Left renal cortex interstitium (tissue), 4 donors: ENCODE data around the gene HOXD4. TPM values are rescaled to one million over a fixed set of nuclear protein-coding genes. Genes with fewer than 3 reads are reported as not detected.

Source experiments
- DNase-seq, 4 donors: peaks; one replicate each; pipeline ENCODE4 v3.0.0-alpha.2; 2013; ENCODE audit warnings: low read depth in 4 of 4, low spot score in 2 of 4, missing footprints in 1 of 4
- polyA plus RNA-seq, 4 donors: library from polyadenylated mRNA; unstranded; fragments of 120-200 nt; gene quantifications; one replicate each; pipeline ENCODE4 v1.2.1, GENCODE V29; 2013; ENCODE audit not compliant: insufficient read length in 4 of 4

The HOXD4 gene
- polyA plus RNA-seq, 4 donors, result 31.2 to 73.9 (median 56.7) TPM

DNA sequence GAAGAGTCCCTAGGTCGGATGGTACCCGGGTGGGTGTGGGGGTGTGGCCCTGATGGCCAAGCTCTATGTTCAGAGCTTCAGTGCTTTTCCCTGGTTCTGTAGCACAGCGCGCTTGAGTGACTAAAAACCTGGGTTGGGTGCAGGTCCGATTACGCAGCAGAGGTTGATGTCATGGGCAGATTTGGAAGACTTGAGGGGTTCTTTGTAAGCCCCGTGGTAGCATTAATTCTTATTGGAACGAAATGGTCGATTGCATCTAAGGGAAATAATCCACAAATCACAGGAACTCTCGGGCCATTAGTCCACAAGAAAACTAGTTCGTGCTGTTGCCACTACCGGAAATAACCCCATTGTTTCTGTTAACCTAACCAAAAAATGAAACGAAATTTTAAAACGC is 12.8 kb upstream of the HOXD4 start:
- no peak for DNase-seq

DNA sequence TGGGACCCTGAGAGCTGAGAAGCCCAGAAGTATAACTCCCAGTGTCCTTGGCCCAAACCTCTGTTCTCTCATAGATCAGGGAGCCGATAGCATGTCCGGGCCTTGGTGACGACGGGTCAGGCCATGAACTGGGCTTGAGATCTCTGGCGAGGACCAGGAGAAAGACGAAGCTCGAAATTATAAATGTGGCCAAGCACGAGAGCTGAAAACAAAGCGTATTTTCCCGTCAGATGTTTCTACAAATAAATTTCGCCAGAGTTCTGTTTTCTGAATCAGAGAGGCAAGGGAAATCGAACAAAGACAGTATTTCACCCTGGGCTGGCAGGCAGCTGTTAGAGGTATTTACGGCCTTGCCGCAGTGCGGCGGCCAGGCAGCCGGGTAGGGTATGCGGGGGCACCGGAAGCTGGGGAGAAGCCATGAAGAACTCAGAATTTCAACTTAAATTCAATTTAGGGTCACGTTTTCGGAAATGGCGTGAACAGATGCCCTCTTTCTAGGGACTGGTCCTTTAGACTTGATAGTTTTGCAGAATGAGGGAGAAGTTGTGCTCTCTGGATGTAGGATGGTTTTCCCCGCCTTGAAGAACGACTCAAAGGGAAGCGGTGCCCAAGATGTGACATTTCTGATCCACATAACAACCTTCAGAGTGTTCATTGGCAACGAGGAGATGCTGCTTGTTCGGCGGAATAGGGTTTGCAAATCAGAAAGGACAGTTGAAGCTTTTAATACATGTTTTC is 12.3 kb upstream of the HOXD4 start:
- DNase-seq, result no peak

DNA sequence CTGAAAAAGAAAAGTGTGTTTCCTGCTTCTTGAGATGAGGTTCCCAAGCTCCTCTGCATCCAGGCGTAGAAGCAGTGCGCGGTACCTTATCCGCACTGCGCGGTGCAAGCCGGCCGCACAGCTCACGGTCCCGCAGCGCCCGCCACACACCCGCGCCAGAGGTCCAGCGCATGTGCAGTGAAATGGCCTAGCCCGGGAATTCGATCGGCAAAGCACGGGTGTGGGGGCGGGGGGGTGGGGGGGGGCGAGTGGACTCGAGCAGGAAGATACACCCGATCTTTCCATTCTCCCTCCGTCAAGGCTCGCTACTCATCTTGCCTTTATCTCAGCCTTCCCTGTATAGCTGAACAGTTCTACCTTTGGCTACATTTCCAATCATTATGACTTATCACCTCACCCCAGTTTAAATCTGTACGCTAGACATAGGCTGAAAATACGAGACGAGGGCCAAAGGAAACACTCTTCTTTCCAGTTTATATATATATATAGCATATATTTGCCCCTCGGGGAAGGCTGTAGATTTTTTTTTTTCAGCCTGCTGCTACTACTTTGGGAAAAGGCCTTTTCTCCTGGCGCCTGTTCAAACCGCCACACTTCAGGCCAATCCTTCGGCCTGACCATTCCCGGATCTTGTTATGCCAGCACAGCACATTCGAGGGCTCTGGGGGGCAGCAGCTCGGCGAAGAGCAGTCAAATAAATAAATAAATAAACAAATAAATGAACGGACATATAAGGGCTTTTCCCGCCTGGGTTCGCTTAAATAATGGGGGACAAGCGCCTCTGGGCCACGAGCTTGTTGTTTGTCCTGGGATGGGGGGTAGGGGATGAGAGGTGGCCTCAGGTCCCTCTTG is 11.5 kb upstream of the HOXD4 start:
- no peak for DNase-seq

DNA sequence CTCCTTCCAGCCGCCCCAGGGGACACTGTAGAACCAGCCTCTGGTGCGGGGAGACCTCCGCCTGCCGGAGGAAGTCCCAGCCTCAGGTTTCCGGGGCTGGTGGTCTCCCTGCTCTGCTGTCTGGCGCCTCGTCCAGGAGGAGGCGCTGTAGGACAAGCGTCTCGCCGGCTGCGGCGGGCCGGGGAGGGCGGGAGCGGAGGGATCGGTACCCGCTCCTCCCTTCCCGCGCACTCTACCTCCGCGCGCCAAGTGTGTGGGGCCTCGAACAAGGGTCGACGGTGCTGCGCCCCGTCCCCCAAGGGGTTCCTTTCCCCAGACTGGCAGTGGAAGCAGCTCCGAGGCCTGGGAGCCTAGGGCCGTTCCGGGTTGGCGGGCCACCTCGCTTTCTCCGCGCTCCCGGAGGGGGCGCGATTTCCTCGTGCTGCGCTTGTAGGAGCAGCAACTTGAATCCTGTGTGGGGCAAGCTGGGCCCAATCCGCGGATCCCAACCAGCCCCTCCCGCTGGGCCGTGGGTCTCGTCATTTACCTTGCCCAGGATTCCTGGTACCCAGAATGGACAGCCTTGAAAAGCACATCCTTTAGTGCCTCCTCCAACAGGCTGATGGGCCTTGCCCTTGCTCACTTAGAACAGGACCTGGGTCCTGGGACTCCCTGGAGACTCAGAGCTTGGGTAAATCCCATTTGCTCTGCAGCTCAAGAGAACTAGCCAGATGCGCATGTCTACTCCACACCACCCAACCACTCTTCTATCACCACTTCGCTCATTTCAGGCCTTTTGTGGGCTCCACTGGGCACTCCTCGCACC is 10.6 kb upstream of the HOXD4 start:
- DNase-seq, result no peak

DNA sequence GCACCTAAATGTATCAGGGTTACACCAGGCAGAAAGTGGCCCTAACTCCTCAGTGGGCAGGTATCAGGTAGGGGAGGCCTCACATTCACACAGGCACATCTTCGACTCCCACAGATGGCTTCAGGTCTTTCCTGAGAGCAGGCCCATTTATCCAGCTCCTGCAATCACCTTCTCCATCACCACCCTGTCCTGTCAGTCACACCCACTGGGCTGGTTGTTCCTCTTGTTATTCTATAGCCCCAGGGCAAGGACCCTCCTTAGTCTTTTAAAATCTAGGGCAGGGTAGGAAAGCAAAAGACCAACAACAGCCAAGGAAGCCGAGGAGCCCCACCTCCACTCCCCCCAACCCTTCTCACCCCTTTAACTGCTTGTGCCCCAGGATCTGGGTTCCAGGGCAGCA is 9.1 kb upstream of the HOXD4 start:
- DNase-seq, result no peak

DNA sequence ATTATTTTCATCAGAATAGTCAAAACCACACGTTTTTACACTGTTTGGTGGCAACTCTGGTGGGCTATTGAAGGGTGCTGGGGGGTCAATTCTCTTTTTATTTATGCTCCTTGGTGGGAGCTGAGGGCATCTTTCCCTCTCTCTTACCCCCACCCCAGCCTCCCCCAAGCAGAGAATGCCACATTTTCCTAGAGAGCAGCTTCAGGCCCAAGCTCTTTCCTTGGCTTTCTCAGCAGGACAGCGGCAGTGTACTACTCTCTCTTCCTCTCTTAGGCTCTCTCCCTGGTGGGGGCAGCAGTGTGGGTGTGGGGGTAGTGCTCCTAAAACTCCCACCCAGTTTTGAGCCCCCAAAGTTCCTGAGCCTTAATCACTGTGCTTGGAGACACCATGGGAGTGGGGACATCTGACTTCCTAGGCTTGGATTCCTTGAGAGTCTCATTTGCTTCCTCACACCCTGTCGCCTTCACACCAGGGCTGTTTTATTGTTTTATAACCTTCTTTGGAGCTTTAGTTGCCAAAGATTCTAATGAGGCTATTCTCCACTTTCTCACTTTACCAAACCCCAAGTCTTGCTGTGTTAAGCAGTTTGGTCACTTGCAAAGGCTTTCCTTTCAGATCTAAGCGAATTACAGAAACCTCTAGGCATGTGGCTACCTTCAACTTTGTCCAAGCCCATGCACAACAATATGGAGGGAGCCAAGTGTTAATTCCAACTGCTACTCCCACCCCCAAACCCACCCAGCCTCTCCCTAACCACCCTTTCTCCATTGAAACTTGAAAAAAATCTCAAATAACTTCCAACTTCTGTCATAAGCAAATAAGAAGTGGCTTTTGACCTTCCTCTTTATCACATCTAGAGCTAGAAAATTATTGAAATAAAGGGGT is 6.0 kb upstream of the HOXD4 start:
- no peak for DNase-seq

DNA sequence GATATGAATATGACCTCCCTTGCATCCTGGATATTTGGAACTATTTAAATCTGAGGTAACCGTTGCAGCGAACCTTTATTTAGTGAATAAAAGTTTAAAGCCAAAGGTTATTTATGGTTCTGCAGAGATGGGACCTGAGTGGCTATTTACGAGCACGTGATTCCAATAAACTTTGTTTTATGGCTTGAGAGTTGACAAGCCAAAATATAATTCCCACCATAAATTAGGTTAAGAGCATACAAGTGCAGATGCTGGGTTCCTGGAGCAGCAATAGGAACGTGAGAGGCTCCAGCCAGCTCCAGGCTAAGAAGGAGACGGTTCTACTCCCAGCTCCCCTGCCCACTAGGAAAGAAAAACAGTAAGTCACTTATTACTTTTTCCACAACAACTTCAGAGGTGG is 5.2 kb upstream of the HOXD4 start:
- DNase-seq, result no peak

DNA sequence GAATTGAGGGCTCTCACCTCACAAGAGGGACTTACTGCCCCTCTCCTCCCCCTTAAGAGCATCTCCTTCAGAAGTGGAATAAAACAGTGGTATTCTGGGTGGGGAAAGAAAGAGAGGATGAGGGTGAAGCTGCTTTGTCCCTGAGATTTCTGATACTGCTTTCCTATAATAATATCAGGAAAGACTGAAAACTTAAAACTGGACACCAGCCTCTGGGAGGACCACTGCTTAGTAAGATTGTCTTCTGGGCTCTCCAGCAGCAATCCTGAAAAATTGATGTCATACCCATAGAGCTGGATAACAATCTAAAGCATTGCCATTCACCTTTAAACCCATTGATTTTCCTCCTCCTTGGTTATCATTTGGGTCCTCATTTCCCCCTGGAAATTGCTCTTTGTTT is 4.7 kb upstream of the HOXD4 start:
- no peak for DNase-seq

DNA sequence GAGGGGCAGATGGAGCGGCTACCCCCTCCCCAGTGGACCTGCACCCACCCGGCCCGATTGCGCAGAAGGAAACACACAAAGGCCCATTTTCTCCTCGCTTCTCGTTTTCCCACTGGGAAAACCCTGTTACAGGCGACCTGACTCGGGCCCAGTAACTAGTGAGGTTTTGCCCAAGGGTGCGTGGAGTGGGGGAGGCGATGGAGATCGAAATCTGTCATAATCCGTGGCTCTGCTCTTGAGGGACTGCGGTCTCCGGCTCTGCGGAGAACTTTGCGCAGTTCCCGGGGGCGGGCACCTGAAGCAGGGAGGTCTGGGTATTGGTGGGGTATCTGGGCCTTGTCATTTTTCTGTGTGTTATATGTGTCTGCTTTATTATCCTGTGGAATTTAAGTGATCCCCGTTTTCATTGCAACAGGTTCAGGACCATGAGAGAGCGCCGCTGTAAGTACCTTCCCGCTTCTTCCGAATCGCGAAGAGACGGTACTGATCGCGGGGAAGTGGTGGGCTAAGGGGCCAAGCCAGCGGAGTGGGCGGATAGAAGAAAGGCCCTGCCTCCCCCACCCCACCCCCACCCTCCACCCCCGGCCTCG is 4.0 kb upstream of the HOXD4 start:
- DNase-seq, result no peak

DNA sequence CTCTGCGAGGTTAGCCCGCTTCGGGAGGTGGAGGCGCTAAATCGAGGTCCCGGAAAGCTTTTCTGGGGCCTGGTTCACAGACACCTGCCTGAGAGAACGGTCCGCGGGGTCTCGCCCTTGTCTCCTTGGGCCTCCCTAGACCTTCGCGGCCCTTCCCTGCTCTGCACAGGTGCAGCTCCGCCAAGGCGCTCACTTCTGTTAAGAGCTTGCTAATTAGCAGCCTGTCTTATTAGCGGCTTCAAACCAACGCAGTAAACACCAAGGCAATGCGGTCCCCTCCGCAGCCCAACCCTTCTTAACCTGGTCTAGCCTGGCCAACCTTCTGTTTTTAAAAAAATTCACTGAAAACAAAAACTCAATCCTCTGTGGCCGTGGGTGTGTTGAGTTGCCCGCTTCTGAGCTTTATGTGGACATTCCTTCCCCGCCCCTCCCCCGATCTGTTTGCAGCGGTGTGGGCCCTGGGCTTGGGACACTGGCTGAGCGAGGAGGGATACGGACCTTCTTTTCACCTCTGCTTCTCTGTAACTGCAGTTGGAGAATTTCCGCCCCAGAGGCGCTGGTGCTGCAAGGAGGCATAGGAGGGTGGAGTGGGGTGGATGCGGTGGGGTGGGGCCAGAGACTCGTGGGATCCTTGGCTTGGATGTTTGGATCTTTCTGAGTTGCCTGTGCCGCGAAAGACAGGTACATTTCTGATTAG is 3.4 kb upstream of the HOXD4 start:
- DNase-seq, result no peak

DNA sequence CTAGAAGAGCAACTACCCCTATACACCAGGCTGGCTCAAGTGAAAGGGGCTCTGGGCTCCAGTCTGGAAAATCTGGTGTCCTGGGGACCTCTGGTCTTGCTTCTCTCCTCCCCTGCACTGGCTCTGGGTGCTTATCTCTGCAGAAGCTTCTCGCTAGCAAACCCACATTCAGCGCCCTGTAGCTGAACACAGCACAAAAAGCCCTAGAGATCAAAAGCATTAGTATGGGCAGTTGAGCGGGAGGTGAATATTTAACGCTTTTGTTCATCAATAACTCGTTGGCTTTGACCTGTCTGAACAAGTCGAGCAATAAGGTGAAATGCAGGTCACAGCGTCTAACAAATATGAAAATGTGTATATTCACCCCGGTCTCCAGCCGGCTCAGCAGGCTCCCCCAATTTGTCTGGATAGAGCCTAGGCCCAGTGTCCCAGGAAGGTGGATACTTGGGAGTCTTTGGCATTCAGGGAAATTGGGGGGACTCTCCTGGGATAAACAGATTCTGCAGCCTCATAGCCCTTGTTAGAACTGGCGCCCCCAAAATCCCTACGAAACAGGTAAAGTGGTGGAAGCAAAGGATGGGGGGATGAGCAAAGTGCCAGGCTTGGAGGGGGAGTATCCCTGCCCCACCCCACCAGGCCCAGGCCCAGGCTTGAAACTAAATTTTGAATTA is 2.5 kb upstream of the HOXD4 start:
- DNase-seq, result no peak

DNA sequence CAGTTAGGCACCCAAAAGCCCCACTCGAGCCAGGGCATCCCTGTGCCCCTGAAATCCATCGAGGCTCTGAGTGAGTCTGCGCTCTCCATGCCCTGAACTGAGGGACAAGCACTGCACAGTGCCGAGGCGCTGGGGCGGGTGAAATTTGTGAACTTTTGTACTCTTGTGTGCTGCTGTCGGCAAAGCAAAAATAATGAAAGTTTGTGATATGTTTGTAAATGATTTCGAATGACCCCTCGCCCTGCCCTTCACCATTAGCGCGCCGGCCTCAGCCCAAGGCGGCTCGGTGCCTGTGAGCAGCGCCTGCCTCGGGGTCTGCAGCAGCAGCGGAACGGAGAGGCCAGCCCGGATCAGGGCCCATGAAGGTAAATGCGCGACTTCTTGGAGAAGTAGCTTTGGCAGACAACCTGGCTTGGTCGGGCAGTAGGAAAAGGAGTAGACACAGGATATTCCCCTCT is 1.8 kb upstream of the HOXD4 start:
- DNase-seq, result no peak

DNA sequence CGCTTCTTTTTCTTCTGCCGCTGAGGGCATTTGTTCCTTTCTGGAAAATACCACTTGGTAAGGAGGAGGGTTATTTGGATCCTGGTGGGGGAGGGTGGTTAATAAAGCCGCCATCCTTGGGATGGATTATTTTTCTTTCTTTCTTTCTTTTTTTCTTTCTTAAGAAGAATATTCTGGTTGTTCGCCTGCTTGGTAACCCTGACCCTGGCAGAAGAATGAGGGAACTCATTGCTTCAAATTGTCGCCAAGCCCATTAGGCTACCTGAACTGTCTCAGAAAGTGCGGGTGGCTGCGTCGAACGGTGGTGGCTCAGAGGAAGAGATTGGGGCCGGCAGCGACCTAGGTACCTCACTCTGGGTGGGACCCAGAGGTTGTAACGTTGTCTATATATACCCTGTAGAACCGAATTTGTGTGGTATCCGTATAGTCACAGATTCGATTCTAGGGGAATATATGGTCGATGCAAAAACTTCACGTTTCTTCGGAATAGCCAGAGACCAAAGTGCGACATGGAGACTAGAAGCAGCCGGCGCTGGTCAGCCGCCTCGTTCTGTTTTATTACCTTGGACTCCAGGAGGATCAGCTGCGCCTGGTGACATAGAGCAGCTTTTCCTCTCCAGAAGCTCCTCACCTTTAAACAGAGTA is 1.3 kb upstream of the HOXD4 start:
- DNase-seq, result no peak

DNA sequence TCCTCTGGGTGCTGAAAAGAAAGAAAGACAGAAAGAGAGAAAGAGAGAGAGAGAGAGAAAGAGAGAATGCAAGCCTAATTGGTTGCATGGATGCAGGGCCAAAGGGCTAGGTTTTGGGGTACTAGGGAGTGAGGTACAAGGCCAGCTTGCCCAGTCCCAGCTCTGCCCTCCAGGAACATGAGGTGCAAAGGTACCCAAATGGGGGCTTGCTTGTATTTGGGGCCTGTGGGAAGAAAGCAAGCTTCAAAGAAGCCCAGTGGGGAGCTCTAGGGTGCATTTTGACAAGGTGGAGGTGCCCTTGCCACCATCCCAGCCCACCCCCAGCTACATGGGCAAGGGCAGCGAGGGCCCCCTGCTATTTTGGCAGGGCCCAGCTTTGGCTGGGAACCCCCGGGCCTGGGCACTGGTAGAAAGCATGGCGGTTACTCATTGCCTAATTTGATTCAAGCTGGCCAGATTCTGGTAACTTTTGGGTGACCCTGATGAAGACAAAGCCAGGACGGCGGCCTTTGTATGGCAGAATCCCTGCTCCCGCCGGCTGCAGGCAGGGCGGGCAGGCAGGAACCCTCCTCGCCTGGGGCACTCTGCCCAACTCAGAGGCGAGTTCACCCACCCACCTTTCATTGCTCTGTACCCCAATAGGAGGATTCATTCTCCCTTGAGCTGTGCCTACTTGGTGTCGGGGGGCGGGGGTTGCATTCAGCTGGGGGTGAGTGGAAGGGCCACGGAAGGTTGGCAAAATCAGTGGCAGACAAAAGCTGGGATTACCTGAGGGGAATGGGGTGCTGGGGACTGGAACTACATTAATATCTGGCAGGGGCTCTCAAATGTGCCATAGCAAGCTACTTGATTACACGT is 537 bp upstream of the HOXD4 start:
- no peak for DNase-seq

DNA sequence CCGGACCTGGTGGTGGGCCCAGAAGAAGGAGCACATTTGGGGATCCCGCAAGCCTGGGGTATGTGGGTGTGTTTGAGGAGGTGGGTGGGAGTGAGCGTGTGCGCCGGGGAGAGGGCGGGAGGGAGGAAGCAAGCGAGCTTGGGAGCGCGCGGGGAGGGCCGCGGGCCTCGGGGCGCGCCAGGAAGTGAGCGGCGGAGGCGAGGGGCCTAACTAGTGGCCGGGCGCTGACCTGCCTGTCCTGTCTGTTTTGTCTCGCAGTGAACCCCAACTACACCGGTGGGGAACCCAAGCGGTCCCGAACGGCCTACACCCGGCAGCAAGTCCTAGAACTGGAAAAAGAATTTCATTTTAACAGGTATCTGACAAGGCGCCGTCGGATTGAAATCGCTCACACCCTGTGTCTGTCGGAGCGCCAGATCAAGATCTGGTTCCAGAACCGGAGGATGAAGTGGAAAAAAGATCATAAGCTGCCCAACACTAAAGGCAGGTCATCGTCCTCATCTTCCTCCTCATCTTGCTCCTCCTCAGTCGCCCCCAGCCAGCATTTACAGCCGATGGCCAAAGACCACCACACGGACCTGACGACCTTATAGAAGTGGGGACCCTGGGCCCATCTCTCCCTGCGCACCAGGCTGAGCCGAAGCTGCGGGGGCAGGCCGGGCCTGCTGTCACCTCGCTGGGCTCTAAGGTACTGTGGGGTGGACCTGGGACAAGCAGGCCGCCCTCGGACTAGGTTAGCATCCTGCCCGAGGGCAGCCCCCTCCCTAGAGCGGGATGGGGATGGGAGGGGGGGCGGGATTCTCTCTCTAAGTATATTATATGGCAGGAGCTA is 1.2 kb downstream of the HOXD4 start:
- DNase-seq, result no peak

DNA sequence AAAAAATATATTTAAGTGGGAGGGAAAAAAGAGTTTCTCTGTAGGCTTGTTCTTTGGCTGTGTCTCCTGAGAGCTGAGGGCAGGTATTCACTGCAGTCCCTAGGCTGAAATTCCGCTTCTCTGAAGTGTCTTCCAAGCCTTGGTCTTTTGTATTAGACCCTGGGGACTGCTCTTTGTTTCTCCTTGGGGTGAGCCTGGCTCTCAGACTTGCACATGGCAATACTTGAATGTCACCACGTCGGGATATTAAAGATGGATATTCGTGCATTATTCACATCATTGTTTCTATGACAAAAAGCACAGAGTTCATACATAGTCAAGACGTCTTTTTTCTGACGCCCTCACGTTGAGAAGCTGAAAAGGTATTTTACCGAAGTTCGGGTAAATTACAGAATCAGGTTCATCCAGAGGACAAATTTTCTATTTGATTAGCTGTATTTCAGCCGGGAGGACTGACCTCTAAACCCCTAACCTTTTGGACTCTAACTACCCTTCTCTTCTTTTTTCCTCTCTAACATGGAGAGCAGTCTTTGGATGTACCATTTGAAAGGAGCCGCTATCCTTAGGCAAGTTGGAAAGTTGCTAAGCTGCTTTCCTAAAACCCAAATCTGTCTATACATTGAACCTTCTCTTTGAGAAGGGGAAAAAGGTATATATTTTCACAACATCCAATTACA is 3.4 kb downstream of the HOXD4 start:
- no peak for DNase-seq
